Vagina (tissue), 2 donors: ENCODE measurements around the gene ANKRD24.

ENCODE experiments used
- POLR2A ChIP-seq, 2 donors: fragments of 450-650 bp; IDR thresholded peaks; one replicate each; pipeline ENCODE4 v1.6.1; 2017; ENCODE audit warnings: antibody characterized with exemption in 2 of 2, mild to moderate bottlenecking in 2 of 2, moderate library complexity in 2 of 2
- POLR2AphosphoS5 ChIP-seq, 2 donors: sonication (generic); formaldehyde crosslinking; IDR thresholded peaks; one replicate each; pipeline ENCODE4 v1.9.0; 2017; ENCODE audit warnings: antibody characterized with exemption in 2 of 2, mild to moderate bottlenecking in 2 of 2, low read depth in 1 of 2; ENCODE audit not compliant: insufficient read depth in 1 of 2
- TF ChIP-seq, protein P1 (sequence below), 3 experiments: fragments of 450-650 bp in 2 of 3; fragments of 200-600 bp in 1 of 3; sonication (generic) in 1 of 3; IDR thresholded peaks; one replicate each; pipeline ENCODE4 v1.5.1; 2017 to 2019; ENCODE audit warnings: antibody characterized with exemption in 3 of 3, mild to moderate bottlenecking in 2 of 3, moderate library complexity in 2 of 3

DNA sequence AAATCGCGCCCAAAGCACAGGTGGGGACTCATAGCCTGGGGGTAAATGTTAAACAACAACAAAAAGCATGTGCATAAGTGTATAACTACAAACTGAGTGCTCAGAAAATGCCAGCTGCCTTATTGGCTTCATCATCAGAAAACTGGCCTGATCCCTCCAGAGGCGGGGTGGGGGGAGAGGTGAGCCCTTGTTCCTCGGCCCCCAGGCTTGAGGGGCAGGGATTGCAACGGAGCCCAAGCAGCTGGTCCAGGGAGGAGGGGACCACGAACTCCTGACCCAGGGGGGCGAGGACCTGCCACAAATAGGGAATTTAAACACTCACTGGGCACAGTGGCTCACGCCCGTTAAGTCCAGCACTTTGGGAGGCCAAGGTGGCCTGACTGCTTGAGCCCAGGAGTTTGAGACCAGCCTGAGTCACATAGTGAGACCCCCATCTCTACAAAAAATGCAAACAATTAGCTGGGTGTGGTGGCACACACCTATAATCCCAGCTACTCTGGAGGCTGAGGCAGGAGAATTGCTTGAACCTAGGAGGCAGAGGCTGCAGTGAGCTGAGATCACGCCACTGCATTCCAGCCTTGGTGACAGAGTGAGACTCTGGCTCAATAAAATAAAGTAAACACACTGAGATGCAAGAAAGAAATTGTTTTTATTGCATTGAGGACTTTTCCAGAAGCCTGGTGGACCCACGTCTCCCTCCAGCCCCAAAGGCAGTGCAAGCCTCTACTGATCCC is 8.8 kb upstream of the ANKRD24 start:
- TF ChIP-seq, protein P1, sequence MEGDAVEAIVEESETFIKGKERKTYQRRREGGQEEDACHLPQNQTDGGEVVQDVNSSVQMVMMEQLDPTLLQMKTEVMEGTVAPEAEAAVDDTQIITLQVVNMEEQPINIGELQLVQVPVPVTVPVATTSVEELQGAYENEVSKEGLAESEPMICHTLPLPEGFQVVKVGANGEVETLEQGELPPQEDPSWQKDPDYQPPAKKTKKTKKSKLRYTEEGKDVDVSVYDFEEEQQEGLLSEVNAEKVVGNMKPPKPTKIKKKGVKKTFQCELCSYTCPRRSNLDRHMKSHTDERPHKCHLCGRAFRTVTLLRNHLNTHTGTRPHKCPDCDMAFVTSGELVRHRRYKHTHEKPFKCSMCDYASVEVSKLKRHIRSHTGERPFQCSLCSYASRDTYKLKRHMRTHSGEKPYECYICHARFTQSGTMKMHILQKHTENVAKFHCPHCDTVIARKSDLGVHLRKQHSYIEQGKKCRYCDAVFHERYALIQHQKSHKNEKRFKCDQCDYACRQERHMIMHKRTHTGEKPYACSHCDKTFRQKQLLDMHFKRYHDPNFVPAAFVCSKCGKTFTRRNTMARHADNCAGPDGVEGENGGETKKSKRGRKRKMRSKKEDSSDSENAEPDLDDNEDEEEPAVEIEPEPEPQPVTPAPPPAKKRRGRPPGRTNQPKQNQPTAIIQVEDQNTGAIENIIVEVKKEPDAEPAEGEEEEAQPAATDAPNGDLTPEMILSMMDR (IDR thresholded peaks at IDR 0.05): no peak
- TF ChIP-seq POLR2AphosphoS5 (IDR thresholded peaks at IDR 0.05; ENCODE audit: insufficient read depth in 1 of 2, low read depth in 1 of 2): no peak
- no peak for TF ChIP-seq POLR2A (IDR thresholded peaks at IDR 0.05)
